GM06990 (cell line): ENCODE data around the gene ALAS1.

Experiments used
- DNase-seq: peaks from one replicate; pipeline ENCODE4 v3.0.0-alpha.2; 2011; ENCODE audit not compliant: insufficient read length; ENCODE audit errors: extremely low read depth
- H3K27me3 ChIP-seq: replicated peaks from 2 replicates; pipeline ENCODE4 v1.6.0; 2011; ENCODE audit warnings: low read length; ENCODE audit not compliant: control insufficient read depth, insufficient read depth
- H3K36me3 ChIP-seq: 2 replicates; pipeline ENCODE4 v1.5.1; 2011; ENCODE audit warnings: low read length; ENCODE audit not compliant: control insufficient read depth, insufficient read depth
- H3K4me3 ChIP-seq: replicated peaks from 2 replicates; pipeline ENCODE4 v1.5.1; 2011; ENCODE audit warnings: low read depth, mild to moderate bottlenecking, control low read depth, low read length
- TF ChIP-seq, protein P1 (sequence below): IDR thresholded peaks from 2 replicates; pipeline ENCODE4 v1.5.1; 2011; ENCODE audit warnings: low read length, control low read depth, mild to moderate bottlenecking, inconsistent platforms; ENCODE audit not compliant: insufficient read depth, poor library complexity, severe bottlenecking

Gene ALAS1

GRCh38 chr3:52227766-52228165 lies 29.8 kb downstream of the ALAS1 start:
- DNase-seq, result no peak
- Histone ChIP-seq H3K36me3 (peaks cover 35% of the 10 kb centered on the region), H3K27me3 (no peaks in the 10 kb centered on the region), H3K4me3 (no peak overlapping the region)
- TF ChIP-seq, protein P1, sequence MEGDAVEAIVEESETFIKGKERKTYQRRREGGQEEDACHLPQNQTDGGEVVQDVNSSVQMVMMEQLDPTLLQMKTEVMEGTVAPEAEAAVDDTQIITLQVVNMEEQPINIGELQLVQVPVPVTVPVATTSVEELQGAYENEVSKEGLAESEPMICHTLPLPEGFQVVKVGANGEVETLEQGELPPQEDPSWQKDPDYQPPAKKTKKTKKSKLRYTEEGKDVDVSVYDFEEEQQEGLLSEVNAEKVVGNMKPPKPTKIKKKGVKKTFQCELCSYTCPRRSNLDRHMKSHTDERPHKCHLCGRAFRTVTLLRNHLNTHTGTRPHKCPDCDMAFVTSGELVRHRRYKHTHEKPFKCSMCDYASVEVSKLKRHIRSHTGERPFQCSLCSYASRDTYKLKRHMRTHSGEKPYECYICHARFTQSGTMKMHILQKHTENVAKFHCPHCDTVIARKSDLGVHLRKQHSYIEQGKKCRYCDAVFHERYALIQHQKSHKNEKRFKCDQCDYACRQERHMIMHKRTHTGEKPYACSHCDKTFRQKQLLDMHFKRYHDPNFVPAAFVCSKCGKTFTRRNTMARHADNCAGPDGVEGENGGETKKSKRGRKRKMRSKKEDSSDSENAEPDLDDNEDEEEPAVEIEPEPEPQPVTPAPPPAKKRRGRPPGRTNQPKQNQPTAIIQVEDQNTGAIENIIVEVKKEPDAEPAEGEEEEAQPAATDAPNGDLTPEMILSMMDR, result no peak

GRCh38 chr3:52228266-52228665 lies 30.3 kb downstream of the ALAS1 start:
- H3K4me3 ChIP-seq, result no peak overlapping the region
- peaks cover 33% of the 10 kb centered on the region for H3K36me3 ChIP-seq
- no peak for DNase-seq
- TF ChIP-seq, protein P1, result no peak
- no peaks in the 10 kb centered on the region for H3K27me3 ChIP-seq

DNA sequence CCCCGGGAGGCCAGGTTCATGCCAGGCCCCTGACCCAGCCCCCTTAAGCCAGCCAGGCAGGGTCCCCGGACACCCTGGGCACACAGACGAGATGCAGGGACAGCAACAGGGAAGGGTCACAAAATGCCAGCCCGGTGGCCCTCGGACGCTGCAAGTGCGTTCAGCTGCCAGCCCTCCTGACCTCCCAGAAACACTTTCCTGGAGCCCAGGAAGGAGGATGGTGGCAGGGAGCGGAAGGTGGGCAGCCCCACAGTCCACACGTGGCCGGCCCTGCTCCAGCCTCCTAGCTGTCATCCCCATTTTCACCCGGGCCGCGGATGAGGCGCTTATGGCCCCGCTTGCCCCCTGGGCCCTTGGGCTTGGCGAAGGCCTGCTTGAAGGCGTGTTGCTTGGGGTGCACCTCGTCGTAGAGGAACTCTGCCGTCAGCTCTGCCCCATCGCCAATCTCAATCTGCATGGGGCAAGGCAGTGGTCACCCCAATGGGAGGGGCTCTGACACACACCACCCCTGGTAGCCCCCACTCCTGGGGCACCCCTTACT lies 30.9 kb downstream of the ALAS1 start:
- no peaks in the 10 kb centered on the region for H3K27me3 ChIP-seq

DNA sequence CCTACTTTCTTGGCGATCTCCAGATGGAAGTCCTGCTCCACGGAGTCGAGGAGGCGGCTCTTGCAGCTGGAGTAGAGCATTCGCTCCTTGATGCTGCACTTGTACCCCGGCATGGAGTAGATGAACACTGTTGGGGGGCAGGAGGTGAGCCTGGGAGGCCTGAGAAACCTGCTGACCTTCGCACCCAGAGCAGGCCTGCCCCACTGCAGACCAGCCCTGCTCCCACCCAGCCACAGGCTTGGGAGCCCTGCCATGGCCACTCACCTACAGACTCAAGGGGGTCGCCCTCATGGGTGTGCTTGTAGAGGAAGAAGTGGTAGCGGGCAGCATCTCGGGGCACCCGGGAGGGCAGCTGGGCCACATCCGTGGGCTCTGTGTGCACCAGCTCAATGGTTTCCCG lies 31.7 kb downstream of the ALAS1 start:
- TF ChIP-seq, protein P1, result no peak
- no peak for DNase-seq
- no peak overlapping the region for H3K4me3 ChIP-seq
- no peaks in the 10 kb centered on the region for H3K27me3 ChIP-seq
- peaks cover 40% of the 10 kb centered on the region for H3K36me3 ChIP-seq

More for the DNA sequence above, 30.9 kb downstream of the ALAS1 start:
- DNase-seq, result no peak
- TF ChIP-seq, protein P1, result no peak
- Histone ChIP-seq H3K36me3 (peaks cover 33% of the 10 kb centered on the region), H3K4me3 (no peak overlapping the region)

- Histone ChIP-seq H3K36me3 (peaks cover 41% of the 10 kb centered on the region), H3K27me3 (no peaks in the 10 kb centered on the region), H3K4me3 (no peak overlapping the region)
- DNase-seq, result no peak
- TF ChIP-seq, protein P1, result no peak
These were observed 32.5 kb downstream of the ALAS1 start for GRCh38 chr3:52230461-52230860.

- H3K36me3 ChIP-seq, result peaks cover 44% of the 10 kb centered on the region
These were observed 33.0 kb downstream of the ALAS1 start for GRCh38 chr3:52230889-52231499.

More at GRCh38 chr3:52230889-52231499, 33.0 kb downstream of the ALAS1 start:
- no peak for DNase-seq
- H3K27me3 ChIP-seq, result no peaks in the 10 kb centered on the region
- TF ChIP-seq, protein P1, result no peak
- no peak overlapping the region for H3K4me3 ChIP-seq
